CD14-positive monocyte (primary cell): ENCODE data around the gene STRN. TPM values are rescaled to one million over a fixed set of nuclear protein-coding genes. Genes with fewer than 3 reads are reported as not detected.

Source experiments
- DNase-seq, 3 donors: peaks; one replicate each; pipeline ENCODE4 v3.0.0-alpha.2; 2011 to 2022
- H2AFZ ChIP-seq: 2 replicates; pipeline ENCODE4 v1.6.0; 2012; ENCODE audit warnings: mild to moderate bottlenecking, low read depth, low read length, inconsistent platforms; ENCODE audit not compliant: insufficient read depth, poor library complexity, severe bottlenecking
- H3K27ac ChIP-seq, 2 donors: 1 replicate in 1 of 2; 2 replicates in 1 of 2; pipeline ENCODE4 v1.5.1; 2012 to 2013; ENCODE audit warnings: low read length in 2 of 2, control low read depth in 1 of 2, inconsistent platforms in 1 of 2, low read depth in 1 of 2, mild to moderate bottlenecking in 1 of 2
- H3K27me3 ChIP-seq, 2 donors: one replicate each; pipeline versions ENCODE4 v1.6.0 to v1.6.1; 2011 to 2013; ENCODE audit warnings: low read length in 2 of 2; ENCODE audit not compliant: control insufficient read depth in 2 of 2, insufficient read depth in 2 of 2
- H3K36me3 ChIP-seq, 2 donors: replicated peaks in 1 of 2; 1 replicate in 1 of 2; 2 replicates in 1 of 2; pipeline versions ENCODE4 v1.5.1 to v1.6.1; 2012 to 2013; ENCODE audit warnings: low read length in 2 of 2, control low read depth in 1 of 2, inconsistent platforms in 1 of 2, mild to moderate bottlenecking in 1 of 2; ENCODE audit not compliant: insufficient read depth in 2 of 2, control insufficient read depth in 1 of 2
- H3K4me1 ChIP-seq, 2 donors: 1 replicate in 1 of 2; 2 replicates in 1 of 2; pipeline versions ENCODE4 v1.5.1 to v1.6.1; 2012 to 2013; ENCODE audit warnings: low read length in 2 of 2, control low read depth in 1 of 2, inconsistent platforms in 1 of 2, mild to moderate bottlenecking in 1 of 2, moderate library complexity in 1 of 2; ENCODE audit not compliant: insufficient read depth in 2 of 2, control insufficient read depth in 1 of 2
- H3K4me2 ChIP-seq: replicated peaks from 2 replicates; pipeline ENCODE3; 2012; ENCODE audit warnings: low read length, moderate library complexity, mild to moderate bottlenecking; ENCODE audit not compliant: poor library complexity, severe bottlenecking; ENCODE audit errors: extremely low read depth
- H3K4me3 ChIP-seq, 3 experiments: fragments of 200-600 bp in 1 of 3; sonication (generic) in 1 of 3; replicated peaks in 1 of 3; 1 replicate in 2 of 3; 2 replicates in 1 of 3; pipeline ENCODE4 v1.5.1; 2011 to 2013; ENCODE audit warnings: low read length in 3 of 3, mild to moderate bottlenecking in 3 of 3, control low read depth in 2 of 3, low read depth in 2 of 3, inconsistent platforms in 1 of 3, moderate library complexity in 1 of 3
- H3K79me2 ChIP-seq: 2 replicates; pipeline ENCODE4 v1.6.0; 2012; ENCODE audit warnings: mild to moderate bottlenecking, control low read depth, inconsistent platforms, low read length, moderate library complexity; ENCODE audit not compliant: insufficient read depth
- H3K9ac ChIP-seq: 2 replicates; pipeline ENCODE4 v1.6.0; 2017; ENCODE audit warnings: low read length, mild to moderate bottlenecking; ENCODE audit not compliant: insufficient read depth, poor library complexity, severe bottlenecking
- H3K9me3 ChIP-seq, 2 donors: replicated peaks in 1 of 2; 1 replicate in 1 of 2; 2 replicates in 1 of 2; pipeline versions ENCODE4 v1.5.1 to v1.6.1; 2012 to 2013; ENCODE audit warnings: low read length in 2 of 2, control low read depth in 1 of 2; ENCODE audit not compliant: control insufficient read depth in 1 of 2, insufficient read depth in 1 of 2
- H4K20me1 ChIP-seq: 2 replicates; pipeline ENCODE4 v1.6.0; 2012; ENCODE audit warnings: mild to moderate bottlenecking, low read length, control low read depth, moderate library complexity; ENCODE audit not compliant: insufficient read depth
- H3K27ac Mint-ChIP-seq, 7 donors: one replicate each; pipeline ENCODE4 v1.8.0; 2020; ENCODE audit warnings: mild to moderate bottlenecking in 7 of 7, mixed read lengths in 7 of 7, moderate library complexity in 6 of 7, inconsistent platforms in 2 of 7
- H3K27me3 Mint-ChIP-seq, 3 donors: one replicate each; pipeline ENCODE4 v1.8.0; 2021 to 2022; ENCODE audit warnings: low read depth in 3 of 3, mild to moderate bottlenecking in 3 of 3, mixed read lengths in 3 of 3, moderate library complexity in 3 of 3, inconsistent platforms in 1 of 3
- H3K36me3 Mint-ChIP-seq, 2 donors: one replicate each; pipeline ENCODE4 v1.8.0; 2020; ENCODE audit warnings: mixed read lengths in 2 of 2, inconsistent platforms in 1 of 2, mild to moderate bottlenecking in 1 of 2
- H3K4me1 Mint-ChIP-seq: one replicate; pipeline ENCODE4 v1.8.0; 2020; ENCODE audit warnings: mild to moderate bottlenecking, mixed read lengths
- H3K4me3 Mint-ChIP-seq, 2 donors: one replicate each; pipeline ENCODE4 v1.8.0; 2020; ENCODE audit warnings: mild to moderate bottlenecking in 2 of 2, mixed read lengths in 2 of 2, moderate library complexity in 1 of 2
- H3K9me3 Mint-ChIP-seq, 7 donors: one replicate each; pipeline ENCODE4 v1.8.0; 2020 to 2022; ENCODE audit warnings: mixed read lengths in 7 of 7, mild to moderate bottlenecking in 6 of 7, moderate library complexity in 6 of 7, inconsistent platforms in 2 of 7
- CTCF ChIP-seq: fragments of 200-600 bp; IDR thresholded peaks from one replicate; pipeline ENCODE4 v1.8.0; 2022; ENCODE audit warnings: antibody characterized with exemption, mild to moderate bottlenecking
- WGBS: methylation state at CpG from one replicate; pipeline ENCODE4 v1.1.5; 2013; ENCODE audit warnings: missing lambda C conversion rate; ENCODE audit not compliant: insufficient coverage; 5-methylcytosine and 5-hydroxymethylcytosine counted together
- intact Hi-C, 2 donors: fragments of 100-400 bp; cut with micrococcal nuclease; formaldehyde crosslinking; loops; one replicate each; pipeline versions ENCODE4 v1.15.0 to v1.15.1; 2023
- polyA plus RNA-seq, 3 donors: library from polyadenylated mRNA; depleted of rRNA in 1 of 3; unstranded in 2 of 3; stranded (reverse) in 1 of 3; fragments of 300-500 nt in 2 of 3; fragments of >200 nt in 1 of 3; fragmentation: Illumina TruSeq in 2 of 3; gene quantifications; 1 replicate in 2 of 3; 2 replicates in 1 of 3; pipeline ENCODE4 v1.2.3, GENCODE V29; 2012 to 2021

The STRN gene
- polyA plus RNA-seq, 3 donors = 7.0 to 15.7 (median 10.7) TPM

- H3K9ac ChIP-seq = no peak overlapping the region
- H3K36me3 ChIP-seq = no peaks in the 10 kb centered on the region
- H4K20me1 ChIP-seq = no peaks in the 10 kb centered on the region
- peaks cover 0 to 2% (median 0%) of the 10 kb centered on the region in 3 donors for H3K27me3 Mint-ChIP-seq
- DNase-seq = no peak
- H3K4me3 Mint-ChIP-seq = no peak overlapping the region
- no peaks in the 10 kb centered on the region for H3K27me3 ChIP-seq
- H3K4me2 ChIP-seq = no peak overlapping the region
- TF ChIP-seq CTCF = no peak
- no peak overlapping the region for H3K27ac ChIP-seq
- H3K36me3 Mint-ChIP-seq = no peaks in the 10 kb centered on the region
- H3K4me3 ChIP-seq = no peak overlapping the region
- no peaks in the 10 kb centered on the region for H3K79me2 ChIP-seq
- H3K27ac Mint-ChIP-seq = no peak overlapping the region
- peaks cover 8% of the 10 kb centered on the region for H3K4me1 Mint-ChIP-seq
- no peaks in the 10 kb centered on the region for H3K9me3 ChIP-seq
- WGBS = 100% methylated on average over 2 of the region's 2 CpGs
- no peak overlapping the region for H2AFZ ChIP-seq
- no peaks in the 10 kb centered on the region for H3K9me3 Mint-ChIP-seq
- intact Hi-C loops = no loop called here
- H3K4me1 ChIP-seq = no peaks in the 10 kb centered on the region
These were observed 147.8 kb downstream of the STRN start for GRCh38 chr2:36818542-36818941.

GRCh38 chr2:36812196-36812595, 154.1 kb downstream of the STRN start:
- TF ChIP-seq CTCF = no peak
- Histone ChIP-seq H3K9me3 (peaks cover 0 to 7% of the 10 kb centered on the region in 2 donors), H3K9ac (no peak overlapping the region), H3K36me3 (no peaks in the 10 kb centered on the region), H3K4me3 (no peak overlapping the region), H3K27ac (no peak overlapping the region), H3K27me3 (no peaks in the 10 kb centered on the region), H4K20me1 (no peaks in the 10 kb centered on the region), H3K79me2 (no peaks in the 10 kb centered on the region), H3K4me2 (no peak overlapping the region), H3K4me1 (no peaks in the 10 kb centered on the region), H2AFZ (no peak overlapping the region)
- Mint-ChIP-seq H3K27ac (no peak overlapping the region), H3K36me3 (no peaks in the 10 kb centered on the region), H3K27me3 (peaks cover 0 to 2% (median 0%) of the 10 kb centered on the region in 3 donors), H3K9me3 (peaks cover 0 to 4% (median 0%) of the 10 kb centered on the region in 7 donors), H3K4me1 (peaks cover 5% of the 10 kb centered on the region), H3K4me3 (no peak overlapping the region)
- no peak for DNase-seq
- WGBS = 76% methylated on average over 5 of the region's 6 CpGs
- intact Hi-C loops = no loop called here
